ENCODE results near the gene ADAMTSL1. TPM values are rescaled to one million over a fixed set of nuclear protein-coding genes. Genes with fewer than 3 reads are reported as not detected.

ADAMTSL1 gene
- total RNA-seq, 4 donors from 2014 or later: 2.0 to 7.3 (median 3.7) TPM

GRCh38 chr9:18545636-18546360, 71.8 kb downstream of the ADAMTSL1 start:
- TF ChIP-seq, protein P1, sequence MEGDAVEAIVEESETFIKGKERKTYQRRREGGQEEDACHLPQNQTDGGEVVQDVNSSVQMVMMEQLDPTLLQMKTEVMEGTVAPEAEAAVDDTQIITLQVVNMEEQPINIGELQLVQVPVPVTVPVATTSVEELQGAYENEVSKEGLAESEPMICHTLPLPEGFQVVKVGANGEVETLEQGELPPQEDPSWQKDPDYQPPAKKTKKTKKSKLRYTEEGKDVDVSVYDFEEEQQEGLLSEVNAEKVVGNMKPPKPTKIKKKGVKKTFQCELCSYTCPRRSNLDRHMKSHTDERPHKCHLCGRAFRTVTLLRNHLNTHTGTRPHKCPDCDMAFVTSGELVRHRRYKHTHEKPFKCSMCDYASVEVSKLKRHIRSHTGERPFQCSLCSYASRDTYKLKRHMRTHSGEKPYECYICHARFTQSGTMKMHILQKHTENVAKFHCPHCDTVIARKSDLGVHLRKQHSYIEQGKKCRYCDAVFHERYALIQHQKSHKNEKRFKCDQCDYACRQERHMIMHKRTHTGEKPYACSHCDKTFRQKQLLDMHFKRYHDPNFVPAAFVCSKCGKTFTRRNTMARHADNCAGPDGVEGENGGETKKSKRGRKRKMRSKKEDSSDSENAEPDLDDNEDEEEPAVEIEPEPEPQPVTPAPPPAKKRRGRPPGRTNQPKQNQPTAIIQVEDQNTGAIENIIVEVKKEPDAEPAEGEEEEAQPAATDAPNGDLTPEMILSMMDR (IDR thresholded peaks at IDR 0.05): no peak
- DNase-seq (ENCODE audit: low spot score) (no peak), ATAC-seq (ENCODE audit: low FRiP score) (no peak)

- ATAC-seq (ENCODE audit: low FRiP score): no peak
- DNase-seq (ENCODE audit: low spot score): no peak
- TF ChIP-seq, protein P1 (IDR thresholded peaks at IDR 0.05): no peak
Measured at GRCh38 chr9:18548456-18548855, 74.5 kb downstream of the ADAMTSL1 start.

DNA sequence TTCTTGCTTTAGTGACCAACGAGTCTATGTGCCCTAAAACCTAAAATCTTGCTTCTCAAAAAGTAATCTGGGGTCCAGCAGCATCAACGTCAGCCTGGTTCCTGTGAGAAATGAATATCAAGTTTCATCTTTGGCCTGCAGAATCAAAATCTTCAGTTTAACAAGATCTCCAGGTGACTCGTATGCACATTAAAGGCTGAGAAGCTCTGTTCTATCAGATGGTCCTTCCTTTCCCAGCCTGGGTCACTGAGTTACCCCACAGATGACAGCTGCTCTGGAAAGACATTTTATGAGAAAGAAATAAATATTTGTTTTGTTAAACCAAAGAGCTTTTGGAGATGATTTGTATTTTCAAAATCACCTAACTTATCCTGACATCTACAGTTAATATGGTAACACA, 75.8 kb downstream of the ADAMTSL1 start:
- DNase-seq (ENCODE audit: low spot score) (no peak), ATAC-seq (ENCODE audit: low FRiP score) (no peak)
- TF ChIP-seq, protein P1 (IDR thresholded peaks at IDR 0.05): no peak

DNA sequence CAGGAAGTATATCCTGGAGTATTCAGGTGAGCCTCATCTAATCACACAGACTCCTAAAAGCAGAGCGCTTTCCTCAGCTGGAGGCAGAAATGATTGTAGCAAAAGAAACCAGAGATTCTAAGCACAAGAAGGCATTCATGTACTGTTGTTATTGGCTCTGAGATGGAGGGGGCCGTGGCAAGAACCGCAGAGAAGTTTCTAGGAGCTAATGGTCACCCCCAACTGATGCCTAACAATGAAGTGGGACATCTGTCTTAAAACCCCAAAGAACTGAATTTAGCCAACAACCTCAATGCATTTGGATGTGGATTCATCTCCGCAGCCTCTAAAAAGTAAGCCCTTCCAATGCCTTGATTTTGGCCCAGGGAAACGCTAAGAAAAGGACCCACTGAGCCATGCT, 76.3 kb downstream of the ADAMTSL1 start:
- TF ChIP-seq, protein P1 (IDR thresholded peaks at IDR 0.05): no peak
- DNase-seq (ENCODE audit: low spot score) (no peak), ATAC-seq (ENCODE audit: low FRiP score) (no peak)

DNA sequence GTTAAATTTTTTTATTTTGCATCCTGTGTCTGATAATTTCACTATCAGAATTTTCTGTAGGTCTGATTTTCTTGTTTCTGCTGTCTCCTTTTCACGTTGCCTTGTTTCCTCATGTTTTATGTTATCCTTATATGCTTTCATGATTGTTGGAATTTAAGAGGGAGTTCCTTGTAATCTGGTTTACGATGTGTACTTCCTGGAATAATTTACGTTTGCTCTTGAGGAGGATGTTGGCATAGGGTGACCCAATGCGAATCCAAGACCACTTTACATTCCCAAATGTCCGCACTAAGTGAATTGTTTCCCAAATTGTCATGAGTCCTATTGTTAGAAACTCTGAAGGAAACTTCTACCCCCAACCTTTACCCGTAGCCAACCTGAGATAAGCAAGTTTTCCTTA, 80.3 kb downstream of the ADAMTSL1 start:
- ATAC-seq (ENCODE audit: low FRiP score) (no peak), DNase-seq (ENCODE audit: low spot score) (no peak)
- TF ChIP-seq, protein P1 (IDR thresholded peaks at IDR 0.05): no peak

DNA sequence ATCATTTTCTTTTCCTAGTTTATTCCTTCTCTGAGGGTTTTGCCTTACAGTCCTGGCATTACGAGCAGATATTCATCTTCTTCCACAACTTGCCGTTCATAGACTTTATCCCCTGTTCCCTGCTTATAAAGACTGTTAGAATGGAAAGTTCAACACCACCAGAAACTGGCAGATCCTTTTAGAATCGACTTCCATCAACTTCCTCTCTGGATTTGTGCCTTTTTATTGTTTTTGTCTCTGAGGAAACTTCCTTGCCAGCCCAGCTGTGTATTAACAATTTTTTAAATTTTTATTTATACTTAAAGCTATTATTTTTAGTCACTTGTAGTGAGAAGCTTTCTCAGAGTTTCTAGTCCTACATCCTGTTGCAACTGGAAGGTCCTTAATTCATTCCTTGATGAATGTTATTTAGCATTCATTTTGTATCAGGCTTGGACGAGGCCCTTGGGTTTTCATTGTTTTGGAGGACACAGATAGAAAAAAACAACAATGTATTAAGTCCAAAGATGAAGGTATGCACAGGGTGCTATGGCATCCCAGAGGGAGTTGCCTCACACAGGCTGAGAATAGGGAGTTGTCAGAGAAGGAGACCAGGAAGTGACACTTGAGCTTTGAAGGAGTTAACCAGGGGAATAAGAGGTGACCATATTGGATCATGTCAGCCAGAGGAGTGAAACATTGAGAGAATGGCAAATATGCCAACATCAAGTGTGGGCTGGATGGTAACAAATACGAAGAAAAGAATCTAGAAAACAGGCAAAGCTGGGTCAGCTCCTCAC, 81.3 kb downstream of the ADAMTSL1 start:
- TF ChIP-seq, protein P1 (IDR thresholded peaks at IDR 0.05): no peak
- no peak for ATAC-seq (ENCODE audit: low FRiP score)
- no peak for DNase-seq (ENCODE audit: low spot score)

Measured in omental fat pad (tissue), 4 donors.